SU-DHL-6 (cell line): ENCODE measurements around the gene XIRP2.
"Not testable (repeated sequence)": the region's sequence is repeated elsewhere in the genome, so short reads cannot be mapped to it uniquely, and the experiment has no call there.

Experiments used
- H2AFZ ChIP-seq: fragments of 200-600 bp; sonication (generic); 2 replicates; pipeline ENCODE4 v1.6.1; 2014; ENCODE audit warnings: low read depth, mild to moderate bottlenecking, moderate library complexity, mixed read lengths, antibody characterized with exemption, low read length; ENCODE audit not compliant: severe bottlenecking
- H3F3A ChIP-seq: fragments of 200-600 bp; shearing (Covaris generic); 2 replicates; pipeline ENCODE4 v1.6.0; 2016; ENCODE audit warnings: antibody characterized with exemption, mild to moderate bottlenecking; ENCODE audit not compliant: insufficient read depth
- H3K27ac ChIP-seq: fragments of 200-600 bp; sonication (generic); 2 replicates; pipeline ENCODE4 v1.5.1; 2016; ENCODE audit warnings: low read depth, mild to moderate bottlenecking, low read length, moderate library complexity, mixed read lengths
- H3K27me3 ChIP-seq: fragments of 200-600 bp; sonication (generic), shearing (Covaris generic); 2 replicates; pipeline ENCODE4 v1.6.0; 2014; ENCODE audit warnings: mild to moderate bottlenecking, low read length
- H3K36me3 ChIP-seq: fragments of 200-600 bp; sonication (generic); 2 replicates; pipeline ENCODE4 v1.6.1; 2014; ENCODE audit warnings: mild to moderate bottlenecking, low read length, mixed read lengths
- H3K4me2 ChIP-seq: fragments of 300-600, 200-600 bp; shearing (Covaris generic), sonication (generic); 2 replicates; pipeline ENCODE4 v1.6.0; 2014; ENCODE audit warnings: low read length, low read depth, mild to moderate bottlenecking; ENCODE audit not compliant: poor library complexity, severe bottlenecking
- H3K4me3 ChIP-seq: fragments of 200-600 bp; sonication (generic); 2 replicates; pipeline ENCODE4 v1.5.1; 2014; ENCODE audit warnings: antibody characterized with exemption, low read length, mild to moderate bottlenecking, mixed read lengths; ENCODE audit not compliant: insufficient read depth, poor library complexity, severe bottlenecking
- H3K79me2 ChIP-seq: fragments of 200-600 bp; sonication (generic); 2 replicates; pipeline ENCODE4 v1.6.1; 2014; ENCODE audit warnings: mild to moderate bottlenecking, low read length, moderate library complexity; ENCODE audit not compliant: insufficient read depth
- H3K9ac ChIP-seq: fragments of 200-600 bp; sonication (generic); 2 replicates; pipeline ENCODE4 v1.7.0; 2014; ENCODE audit warnings: mild to moderate bottlenecking, low read length
- H3K9me2 ChIP-seq: fragments of 200-600 bp; sonication (generic); replicated peaks from 2 replicates; pipeline ENCODE4 v1.6.1; 2014; ENCODE audit warnings: low read length; ENCODE audit not compliant: insufficient read depth
- H3K9me3 ChIP-seq: fragments of 200-600 bp; sonication (generic); 2 replicates; pipeline ENCODE4 v1.6.1; 2014; ENCODE audit warnings: low read length, mixed read lengths; ENCODE audit not compliant: insufficient read depth
- H4K20me1 ChIP-seq: fragments of 200-600 bp; sonication (generic); 2 replicates; pipeline ENCODE4 v1.6.1; 2014; ENCODE audit warnings: low read depth, mild to moderate bottlenecking, antibody characterized with exemption, low read length, moderate library complexity, mixed read lengths
- EZH2phosphoT487 ChIP-seq: fragments of 200-600 bp; sonication (generic), shearing (Covaris generic); conservative IDR thresholded peaks from 2 replicates; pipeline ENCODE4 v1.6.1; 2018; ENCODE audit warnings: mild to moderate bottlenecking, antibody characterized with exemption, low read length, moderate library complexity, mixed read lengths
- TF ChIP-seq, protein P1 (sequence below): fragments of 200-600 bp; sonication (generic); IDR thresholded peaks from one replicate; pipeline ENCODE4 v1.5.1; 2017; ENCODE audit warnings: antibody characterized with exemption, mild to moderate bottlenecking, low read length, moderate library complexity; ENCODE audit not compliant: insufficient read depth, poor library complexity, severe bottlenecking

The XIRP2 gene

DNA sequence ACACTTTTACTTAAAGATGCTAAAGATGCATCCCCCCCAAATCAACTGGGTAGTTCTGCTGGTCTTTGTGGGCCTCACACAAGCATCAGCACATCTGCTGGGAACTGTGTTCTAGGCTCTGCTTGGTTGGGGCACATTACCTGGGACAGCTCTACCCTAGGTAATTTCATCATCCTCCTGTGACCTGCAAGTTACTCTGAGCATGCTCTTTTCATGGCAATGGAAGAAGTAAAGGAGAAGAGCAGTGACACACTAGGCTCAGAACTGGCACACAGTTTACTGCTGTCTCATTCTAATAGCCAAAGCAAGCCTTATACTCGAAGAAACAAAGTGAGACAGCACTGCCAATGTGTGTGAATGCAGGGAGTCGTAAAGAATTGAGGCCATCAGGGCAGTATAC, 376.7 kb downstream of the XIRP2 start:
- Histone ChIP-seq H3K9ac (no peak overlapping the region), H2AFZ (no peak overlapping the region), H3F3A (no peaks in the 10 kb centered on the region), H3K9me2 (no peaks in the 10 kb centered on the region), H3K4me3 (no peak overlapping the region), H4K20me1 (no peaks in the 10 kb centered on the region), H3K79me2 (no peaks in the 10 kb centered on the region), H3K27ac (no peak overlapping the region), H3K9me3 (peaks cover 5% of the 10 kb centered on the region; the same call in 1 of the 2 replicates), H3K36me3 (no peaks in the 10 kb centered on the region), H3K27me3 (no peaks in the 10 kb centered on the region), H3K4me2 (no peak overlapping the region)
- no peak for TF ChIP-seq EZH2phosphoT487
- TF ChIP-seq, protein P1, sequence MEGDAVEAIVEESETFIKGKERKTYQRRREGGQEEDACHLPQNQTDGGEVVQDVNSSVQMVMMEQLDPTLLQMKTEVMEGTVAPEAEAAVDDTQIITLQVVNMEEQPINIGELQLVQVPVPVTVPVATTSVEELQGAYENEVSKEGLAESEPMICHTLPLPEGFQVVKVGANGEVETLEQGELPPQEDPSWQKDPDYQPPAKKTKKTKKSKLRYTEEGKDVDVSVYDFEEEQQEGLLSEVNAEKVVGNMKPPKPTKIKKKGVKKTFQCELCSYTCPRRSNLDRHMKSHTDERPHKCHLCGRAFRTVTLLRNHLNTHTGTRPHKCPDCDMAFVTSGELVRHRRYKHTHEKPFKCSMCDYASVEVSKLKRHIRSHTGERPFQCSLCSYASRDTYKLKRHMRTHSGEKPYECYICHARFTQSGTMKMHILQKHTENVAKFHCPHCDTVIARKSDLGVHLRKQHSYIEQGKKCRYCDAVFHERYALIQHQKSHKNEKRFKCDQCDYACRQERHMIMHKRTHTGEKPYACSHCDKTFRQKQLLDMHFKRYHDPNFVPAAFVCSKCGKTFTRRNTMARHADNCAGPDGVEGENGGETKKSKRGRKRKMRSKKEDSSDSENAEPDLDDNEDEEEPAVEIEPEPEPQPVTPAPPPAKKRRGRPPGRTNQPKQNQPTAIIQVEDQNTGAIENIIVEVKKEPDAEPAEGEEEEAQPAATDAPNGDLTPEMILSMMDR, result no peak

DNA sequence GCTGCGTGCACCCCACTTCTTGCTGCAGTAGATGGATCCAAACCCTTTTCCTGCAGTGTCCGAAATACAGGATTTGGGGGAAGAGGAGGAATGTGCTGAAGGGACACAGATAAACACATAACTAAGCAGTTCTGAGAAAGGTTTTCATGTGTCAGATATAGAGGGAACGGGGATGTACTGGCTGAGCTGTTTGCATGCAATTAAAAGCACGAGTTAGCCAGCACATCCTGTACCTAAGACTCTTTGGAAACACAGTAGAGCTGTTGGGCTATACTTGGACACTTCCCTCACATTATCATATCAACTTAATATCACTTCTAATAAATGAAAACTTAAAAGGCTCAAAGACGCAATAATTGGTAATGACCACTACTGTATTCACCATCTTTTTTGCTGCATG, 377.4 kb downstream of the XIRP2 start:
- Histone ChIP-seq H3K79me2 (no peaks in the 10 kb centered on the region), H3K9me2 (no peaks in the 10 kb centered on the region), H3K27ac (no peak overlapping the region), H3K4me2 (no peak overlapping the region), H3K9me3 (peaks cover 5% of the 10 kb centered on the region; the same call in 1 of the 2 replicates), H4K20me1 (no peaks in the 10 kb centered on the region), H3K9ac (no peak overlapping the region), H3K36me3 (no peaks in the 10 kb centered on the region), H3K27me3 (no peaks in the 10 kb centered on the region), H2AFZ (no peak overlapping the region), H3K4me3 (no peak overlapping the region), H3F3A (no peaks in the 10 kb centered on the region)
- TF ChIP-seq EZH2phosphoT487, result no peak
- TF ChIP-seq, protein P1, result no peak

DNA sequence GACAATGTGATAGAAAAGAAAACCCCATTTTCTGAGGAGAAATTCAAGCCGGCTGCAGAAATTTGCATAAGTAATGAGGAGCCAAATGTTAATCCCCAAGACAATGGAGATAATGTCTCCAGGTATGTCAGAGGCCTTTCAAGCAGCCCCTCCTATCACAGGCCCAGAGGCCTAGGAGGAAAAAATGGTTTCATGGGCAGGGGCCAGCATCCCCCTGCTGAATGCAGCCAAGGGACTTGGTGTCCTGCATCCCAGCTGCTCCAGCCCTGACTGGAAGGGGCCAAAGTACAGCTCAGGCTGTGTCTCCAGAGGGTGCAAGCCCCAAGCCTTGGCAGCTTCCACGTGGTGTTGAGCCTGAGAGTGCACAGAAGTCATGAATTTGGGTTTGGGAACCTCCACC, 380.0 kb downstream of the XIRP2 start:
- not testable (repeated sequence) for H3K27ac ChIP-seq, H3F3A ChIP-seq, H2AFZ ChIP-seq, H3K9ac ChIP-seq, H3K9me3 ChIP-seq, H3K36me3 ChIP-seq, H3K4me3 ChIP-seq, H3K4me2 ChIP-seq, H3K9me2 ChIP-seq, H4K20me1 ChIP-seq, H3K79me2 ChIP-seq, H3K27me3 ChIP-seq

DNA sequence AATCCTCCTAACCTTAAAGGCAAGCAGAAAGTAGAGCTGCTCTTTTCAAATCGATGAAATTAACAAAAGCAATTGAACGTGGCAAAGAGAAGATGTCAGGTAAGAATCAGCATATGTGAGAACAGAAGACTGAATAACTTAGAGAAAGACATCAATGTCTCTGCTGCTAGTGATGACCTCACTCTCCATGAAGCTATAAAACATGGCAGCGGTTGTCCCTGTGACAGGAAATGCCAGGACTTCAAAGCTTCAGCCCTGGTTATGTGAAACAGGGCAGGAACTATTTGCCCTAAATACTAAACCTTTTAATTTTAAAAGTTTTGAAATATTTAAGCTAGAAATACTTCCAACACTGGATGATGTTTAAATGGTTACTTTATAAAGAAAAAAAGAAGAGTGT, 383.7 kb downstream of the XIRP2 start:
- H3K27ac ChIP-seq, result no peak overlapping the region
- H3F3A ChIP-seq, result no peaks in the 10 kb centered on the region
- TF ChIP-seq, protein P1, result no peak
- no peak for TF ChIP-seq EZH2phosphoT487
- H3K9me3 ChIP-seq, result peaks cover 5% of the 10 kb centered on the region; the same call in 1 of the 2 replicates
- H4K20me1 ChIP-seq, result no peaks in the 10 kb centered on the region
- H3K9me2 ChIP-seq, result no peaks in the 10 kb centered on the region
- no peaks in the 10 kb centered on the region for H3K79me2 ChIP-seq
- no peaks in the 10 kb centered on the region for H3K36me3 ChIP-seq
- no peaks in the 10 kb centered on the region for H3K27me3 ChIP-seq
- no peak overlapping the region for H3K4me3 ChIP-seq
- no peak overlapping the region for H3K9ac ChIP-seq
- H3K4me2 ChIP-seq, result no peak overlapping the region
- H2AFZ ChIP-seq, result no peak overlapping the region
